ENCODE results near the gene LRRC17.

LRRC17 gene

DNA sequence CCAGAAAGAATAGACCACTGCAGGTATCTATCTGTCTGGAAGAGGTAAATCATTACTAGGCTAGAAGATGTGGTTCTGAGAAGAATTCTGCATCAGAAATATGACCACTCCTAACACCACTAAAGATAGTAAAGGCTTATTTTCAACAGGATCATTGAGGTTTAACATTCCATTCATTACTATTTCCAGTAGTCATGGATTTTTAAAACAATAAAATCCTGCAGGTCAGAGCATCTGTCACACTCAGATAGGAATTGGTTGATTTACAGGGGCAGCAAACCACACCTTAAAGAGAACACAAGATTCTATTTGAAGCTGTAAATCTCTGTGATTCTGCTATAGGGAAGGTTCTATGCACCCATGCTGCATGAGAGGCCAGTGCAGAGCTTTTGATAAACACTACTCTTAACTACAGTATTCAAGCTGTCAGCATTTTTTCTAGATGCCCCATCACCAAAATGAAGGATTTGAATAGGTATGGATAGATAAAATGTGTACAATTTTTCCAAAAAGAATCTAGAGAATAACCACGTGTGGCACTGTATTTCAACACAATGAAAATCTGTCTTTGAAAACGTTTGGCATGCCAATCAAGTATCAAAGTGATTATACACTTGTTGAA lies 14.6 kb downstream of the LRRC17 start:
- H3K4me3 ChIP-seq (ENCODE audit: low read length), result no peak overlapping the region
- TF ChIP-seq, protein P1, sequence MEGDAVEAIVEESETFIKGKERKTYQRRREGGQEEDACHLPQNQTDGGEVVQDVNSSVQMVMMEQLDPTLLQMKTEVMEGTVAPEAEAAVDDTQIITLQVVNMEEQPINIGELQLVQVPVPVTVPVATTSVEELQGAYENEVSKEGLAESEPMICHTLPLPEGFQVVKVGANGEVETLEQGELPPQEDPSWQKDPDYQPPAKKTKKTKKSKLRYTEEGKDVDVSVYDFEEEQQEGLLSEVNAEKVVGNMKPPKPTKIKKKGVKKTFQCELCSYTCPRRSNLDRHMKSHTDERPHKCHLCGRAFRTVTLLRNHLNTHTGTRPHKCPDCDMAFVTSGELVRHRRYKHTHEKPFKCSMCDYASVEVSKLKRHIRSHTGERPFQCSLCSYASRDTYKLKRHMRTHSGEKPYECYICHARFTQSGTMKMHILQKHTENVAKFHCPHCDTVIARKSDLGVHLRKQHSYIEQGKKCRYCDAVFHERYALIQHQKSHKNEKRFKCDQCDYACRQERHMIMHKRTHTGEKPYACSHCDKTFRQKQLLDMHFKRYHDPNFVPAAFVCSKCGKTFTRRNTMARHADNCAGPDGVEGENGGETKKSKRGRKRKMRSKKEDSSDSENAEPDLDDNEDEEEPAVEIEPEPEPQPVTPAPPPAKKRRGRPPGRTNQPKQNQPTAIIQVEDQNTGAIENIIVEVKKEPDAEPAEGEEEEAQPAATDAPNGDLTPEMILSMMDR (conservative IDR thresholded peaks at IDR 0.05; ENCODE audit: low read length), result no peak
- DNase-seq (ENCODE audit: low read depth), result peak; percentile 33

- H3K4me3 ChIP-seq (ENCODE audit: low read length), result no peak overlapping the region
- DNase-seq (ENCODE audit: low read depth), result no peak
- TF ChIP-seq, protein P1 (conservative IDR thresholded peaks at IDR 0.05; ENCODE audit: low read length), result no peak
These were observed 19.0 kb downstream of the LRRC17 start for GRCh38 chr7:102931757-102932156.

DNA sequence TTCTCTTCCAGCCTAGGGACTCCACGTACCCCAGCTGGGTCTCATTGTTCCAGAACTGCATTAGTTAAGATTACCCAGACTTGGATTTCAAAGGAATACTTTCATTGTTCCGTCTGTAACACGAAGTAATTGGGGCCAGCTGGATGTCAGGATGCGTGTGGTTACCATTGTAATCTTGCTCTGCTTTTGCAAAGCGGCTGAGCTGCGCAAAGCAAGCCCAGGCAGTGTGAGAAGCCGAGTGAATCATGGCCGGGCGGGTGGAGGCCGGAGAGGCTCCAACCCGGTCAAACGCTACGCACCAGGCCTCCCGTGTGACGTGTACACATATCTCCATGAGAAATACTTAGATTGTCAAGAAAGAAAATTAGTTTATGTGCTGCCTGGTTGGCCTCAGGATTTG lies 21.0 kb downstream of the LRRC17 start:
- TF ChIP-seq, protein P1 (conservative IDR thresholded peaks at IDR 0.05; ENCODE audit: low read length), result no peak
- peak; percentile 96 for DNase-seq (ENCODE audit: low read depth)
- H3K4me3 ChIP-seq (ENCODE audit: low read length), result 0 out of 2 replicates have a peak overlapping the region, but pooled peaks have one; percentile 3

- H3K4me3 ChIP-seq (ENCODE audit: low read length), result 0 out of 2 replicates have a peak overlapping the region, but pooled peaks have one; percentile 3
These were observed 21.4 kb downstream of the LRRC17 start for GRCh38 chr7:102934239-102934638.

GRCh38 chr7:102934701-102935100 lies 21.9 kb downstream of the LRRC17 start:
- no peak overlapping the region for H3K4me3 ChIP-seq (ENCODE audit: low read length)
- no peak for DNase-seq (ENCODE audit: low read depth)
- TF ChIP-seq, protein P1 (conservative IDR thresholded peaks at IDR 0.05; ENCODE audit: low read length), result no peak

More at GRCh38 chr7:102934239-102934638, 21.4 kb downstream of the LRRC17 start:
- no peak for DNase-seq (ENCODE audit: low read depth)
- TF ChIP-seq, protein P1 (conservative IDR thresholded peaks at IDR 0.05; ENCODE audit: low read length), result no peak

DNA sequence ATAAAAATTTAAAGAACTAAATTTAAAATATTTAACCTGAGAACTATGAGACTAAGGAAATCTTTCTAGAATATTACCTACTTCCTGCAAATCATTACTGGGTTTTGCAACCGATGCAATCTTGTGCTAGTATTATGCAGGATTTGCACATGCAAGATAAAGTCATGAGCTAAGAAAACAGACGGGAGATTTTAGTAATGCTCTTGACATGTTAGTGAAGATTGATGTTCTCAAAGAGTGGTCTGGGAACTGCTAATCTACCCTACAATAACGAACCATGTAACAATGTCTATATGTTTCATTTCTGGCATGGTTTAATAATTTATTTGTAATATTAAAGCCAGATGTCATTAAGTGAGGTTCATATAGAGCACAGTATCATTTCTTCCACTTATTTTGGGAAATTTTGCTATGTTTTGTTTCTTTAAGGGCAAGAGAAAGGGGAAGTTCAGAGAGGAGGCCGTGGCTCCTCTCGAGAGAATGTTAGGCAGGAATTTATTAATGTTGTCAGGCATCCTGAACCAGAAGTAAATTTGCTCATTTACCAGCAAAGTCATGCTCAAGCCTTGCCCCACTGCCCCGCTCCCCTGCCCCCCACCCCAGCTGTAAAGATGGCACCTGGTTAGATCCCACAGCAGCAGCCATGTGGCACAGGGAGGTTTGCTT lies 22.8 kb downstream of the LRRC17 start:
- TF ChIP-seq, protein P1 (conservative IDR thresholded peaks at IDR 0.05; ENCODE audit: low read length), result no peak
- DNase-seq (ENCODE audit: low read depth), result peak; percentile 31
- H3K4me3 ChIP-seq (ENCODE audit: low read length), result no peak overlapping the region

- H3K4me3 ChIP-seq (ENCODE audit: low read length), result no peak overlapping the region
- TF ChIP-seq, protein P1 (conservative IDR thresholded peaks at IDR 0.05; ENCODE audit: low read length), result no peak
These were observed 25.9 kb downstream of the LRRC17 start for GRCh38 chr7:102938679-102939078.

More at GRCh38 chr7:102938679-102939078, 25.9 kb downstream of the LRRC17 start:
- no peak for DNase-seq (ENCODE audit: low read depth)

Data from AG10803 (cell line).